GM19035 (cell line): ENCODE measurements around the gene RAB15.

Source experiments
- ATAC-seq: cut with Tn5 transposase; IDR thresholded peaks from one replicate; pipeline ENCODE4 v1.9.1; 2021; ENCODE audit not compliant: unreplicated experiment

RAB15 gene

GRCh38 chr14:64939817-64940190 is 32.3 kb downstream of the RAB15 start:
- no peak for ATAC-seq

- ATAC-seq, result no peak
Observed at GRCh38 chr14:64938972-64939816, 32.9 kb downstream of the RAB15 start.

- ATAC-seq, result no peak
Observed at GRCh38 chr14:64937821-64938193, 34.3 kb downstream of the RAB15 start.

GRCh38 chr14:64937171-64937820 is 34.8 kb downstream of the RAB15 start:
- ATAC-seq, result no peak

DNA sequence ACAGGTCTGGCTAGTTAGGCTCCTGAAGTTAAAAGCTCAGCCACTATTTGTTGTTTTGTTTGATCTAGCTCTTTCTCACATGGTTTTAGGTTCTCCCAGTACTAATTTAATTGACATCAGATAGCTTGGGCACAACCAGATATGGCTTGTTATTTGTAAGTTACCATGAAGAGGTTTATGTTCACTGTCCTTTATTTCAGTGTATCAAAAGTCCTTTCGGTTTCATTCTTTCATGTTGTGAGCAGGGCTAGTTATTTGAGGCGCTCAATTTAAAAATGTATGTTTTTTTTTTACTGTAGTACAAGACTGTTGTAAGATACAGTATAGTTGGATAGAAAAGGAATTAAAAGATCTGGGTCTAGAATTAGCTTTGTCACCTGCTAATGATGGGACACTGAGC is 36.6 kb downstream of the RAB15 start:
- no peak for ATAC-seq

DNA sequence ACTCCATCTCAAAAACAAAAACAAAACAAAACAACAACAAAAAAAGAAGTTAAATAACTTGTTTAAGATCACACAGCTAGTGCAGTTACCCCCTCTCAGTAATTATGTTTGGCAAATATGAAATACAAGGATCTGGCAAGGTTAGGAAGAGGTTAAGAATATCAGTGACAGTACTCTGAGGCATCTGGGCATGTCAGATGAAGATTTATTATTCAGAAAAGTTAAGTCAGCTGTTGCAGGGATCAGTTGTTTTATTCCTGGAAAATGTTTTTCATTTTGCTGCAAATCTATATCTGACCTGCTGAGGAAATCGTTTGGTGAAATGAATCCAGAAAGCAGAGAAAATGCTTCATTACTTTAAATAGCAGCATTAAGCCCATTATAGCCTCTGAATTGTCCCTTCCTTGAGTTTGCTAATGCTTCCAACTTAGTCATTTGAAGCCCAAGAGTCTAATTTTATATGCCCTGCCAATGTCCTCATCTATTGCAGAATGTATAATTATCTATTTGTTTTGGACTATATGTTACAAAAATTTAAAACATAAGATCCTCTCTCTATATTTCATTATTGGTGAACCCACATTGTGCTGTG is 37.7 kb downstream of the RAB15 start:
- ATAC-seq, result no peak

DNA sequence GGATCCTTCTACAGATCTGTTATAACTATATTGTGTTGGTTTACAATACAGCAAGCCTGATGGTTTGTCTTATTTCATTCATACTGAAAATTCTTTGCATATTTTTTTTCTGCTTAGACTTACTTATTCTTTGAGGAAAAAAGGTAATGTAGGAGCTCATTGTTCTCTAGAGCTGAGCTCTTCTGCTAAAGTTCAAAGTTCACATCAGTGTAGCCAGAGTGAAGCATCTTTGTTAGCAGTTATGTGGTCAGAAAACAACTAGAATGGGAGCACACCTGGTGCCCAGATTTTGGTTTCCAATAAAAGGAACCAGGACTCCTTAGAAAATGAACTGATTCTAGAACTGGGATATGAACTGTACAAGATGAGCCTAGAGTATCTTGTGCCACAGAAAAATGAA is 39.9 kb downstream of the RAB15 start:
- ATAC-seq, result no peak

DNA sequence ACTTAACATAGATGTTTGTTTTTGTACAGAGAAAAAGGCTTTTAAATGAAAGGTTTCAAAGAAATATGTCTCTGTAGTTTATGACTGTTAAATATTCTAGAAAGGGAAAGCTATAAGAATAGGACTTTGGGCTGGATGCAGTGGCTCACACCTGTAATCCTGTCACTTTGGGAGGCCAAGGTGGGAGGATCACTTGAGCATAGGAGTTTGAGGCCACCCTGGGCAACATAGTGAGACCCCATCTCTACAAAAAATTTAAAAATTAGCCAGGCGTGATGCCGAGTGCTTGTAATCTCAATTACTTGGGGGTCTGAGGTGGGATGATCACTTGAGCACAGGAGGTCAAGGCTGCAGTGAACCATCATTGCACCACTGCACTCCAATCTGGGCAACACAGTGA is 41.0 kb downstream of the RAB15 start:
- no peak for ATAC-seq

DNA sequence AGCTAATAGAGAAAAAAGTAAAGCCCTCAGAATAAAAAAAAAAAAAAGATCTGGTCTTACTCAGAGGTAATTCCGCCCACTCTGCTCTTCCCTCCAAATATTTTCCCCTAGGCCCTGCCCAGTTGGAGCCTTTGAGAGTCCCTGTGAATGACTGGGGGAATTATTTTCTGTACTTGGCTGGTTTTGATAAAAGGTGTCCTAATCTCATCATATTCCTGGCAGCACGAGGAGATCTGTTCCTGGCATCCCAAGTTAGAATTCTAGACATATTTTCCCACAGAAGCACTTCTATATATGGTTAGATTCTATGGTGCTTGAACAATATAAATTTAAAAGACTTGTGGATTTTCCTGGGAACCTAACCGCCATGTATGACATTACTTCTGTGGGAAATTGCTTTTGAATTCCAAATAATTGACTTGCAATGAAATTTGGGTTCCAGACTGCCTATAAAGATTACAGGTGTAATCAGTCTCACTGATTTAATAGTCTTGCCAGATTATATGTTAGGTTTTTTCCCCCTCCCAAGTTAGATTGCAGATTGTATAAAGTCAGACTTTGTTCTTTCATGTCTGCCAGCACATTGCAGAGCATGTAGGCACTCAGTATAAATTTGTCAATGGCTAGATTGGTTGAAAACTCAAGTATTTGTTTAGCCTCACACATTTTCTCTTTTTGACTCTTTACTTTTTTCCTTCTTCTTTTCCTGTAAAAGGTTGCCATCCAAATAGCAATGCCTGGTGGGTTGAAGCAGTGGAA is 41.9 kb downstream of the RAB15 start:
- ATAC-seq, result no peak

DNA sequence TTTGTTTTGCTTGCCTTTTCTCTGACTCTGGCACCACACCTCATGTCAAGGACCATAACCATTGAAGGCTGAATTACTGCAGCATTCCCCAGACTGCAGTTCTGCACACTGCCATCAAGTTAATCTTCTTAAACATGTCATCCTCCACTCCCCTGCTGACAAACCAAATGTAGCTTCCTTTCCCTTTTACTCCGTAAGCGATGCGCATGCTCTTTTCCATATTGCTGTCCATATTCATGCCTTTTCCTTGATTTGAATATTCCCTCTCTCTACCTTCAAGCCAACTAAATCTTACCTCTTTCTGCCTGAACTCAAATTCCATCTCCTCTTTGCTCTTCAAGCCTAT is 43.1 kb downstream of the RAB15 start:
- no peak for ATAC-seq

GRCh38 chr14:64928239-64929013 is 43.7 kb downstream of the RAB15 start:
- ATAC-seq, result peak; percentile 56

DNA sequence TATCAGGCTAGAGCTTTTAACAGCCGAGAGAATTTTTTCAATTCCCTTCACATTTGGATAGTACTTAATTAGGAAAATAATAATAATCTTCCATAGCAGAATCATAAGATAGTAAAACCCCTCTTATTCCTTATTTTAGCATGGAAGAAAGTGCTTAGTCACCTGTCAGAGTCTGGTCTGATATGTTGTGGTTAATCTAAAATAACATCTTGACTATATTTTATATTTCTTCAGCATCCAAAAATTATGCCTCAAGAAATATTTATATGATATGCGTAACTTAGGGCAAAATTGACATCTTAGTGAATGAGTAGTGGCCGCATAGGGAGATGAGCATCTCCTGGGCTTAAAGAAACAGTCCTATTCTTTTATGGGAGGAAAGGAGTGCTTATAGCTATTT is 45.1 kb downstream of the RAB15 start:
- ATAC-seq, result no peak

DNA sequence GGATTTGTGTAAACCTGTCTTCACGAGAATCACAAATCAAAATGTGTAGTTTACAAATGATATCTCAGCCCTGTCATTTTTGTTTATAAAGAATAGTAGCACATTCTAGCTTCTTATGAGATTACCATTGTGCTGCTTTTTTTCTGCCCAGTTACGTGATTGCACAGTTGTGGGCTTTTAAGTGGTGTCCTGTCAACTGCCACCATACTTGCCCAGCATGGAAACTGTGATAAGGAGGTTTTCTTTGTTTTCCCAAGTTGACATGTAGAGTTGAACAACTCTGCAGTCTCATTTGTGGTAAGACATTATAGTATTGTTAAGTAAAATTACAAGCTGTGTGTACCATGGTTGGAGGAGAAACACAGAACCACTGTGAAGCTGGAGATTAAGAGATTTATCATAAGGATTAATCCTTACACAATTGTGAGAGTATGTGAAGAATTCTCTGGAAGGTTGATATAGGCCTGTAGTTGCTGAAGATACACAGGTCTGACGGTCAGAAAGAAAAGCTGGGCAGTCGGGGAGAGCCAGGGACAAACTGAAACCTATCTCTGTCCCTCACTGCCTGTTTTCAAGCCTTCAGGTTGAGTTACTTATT is 45.6 kb downstream of the RAB15 start:
- ATAC-seq, result no peak

GRCh38 chr14:64923015-64923414 is 49.1 kb downstream of the RAB15 start:
- ATAC-seq, result no peak

GRCh38 chr14:64920465-64920864 is 51.7 kb downstream of the RAB15 start:
- no peak for ATAC-seq

DNA sequence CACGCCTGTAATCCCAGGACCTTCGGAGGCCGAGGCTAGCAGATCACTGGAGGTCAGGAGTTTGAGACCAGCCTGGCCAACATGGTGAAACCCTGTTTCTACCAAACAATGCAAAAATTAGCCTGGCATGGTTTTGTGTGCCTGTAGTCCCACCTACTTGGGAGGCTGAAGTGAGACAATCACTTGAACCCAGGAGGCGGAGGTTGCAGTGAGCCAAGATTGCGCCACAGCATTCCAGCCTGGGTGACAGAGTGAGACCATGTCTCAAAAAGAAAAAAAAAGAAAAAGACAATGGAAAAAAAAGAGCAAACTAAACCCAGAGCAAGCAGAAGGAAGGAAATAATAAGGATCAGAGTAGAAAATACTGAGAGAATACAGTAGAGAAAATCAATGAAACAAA is 52.5 kb downstream of the RAB15 start:
- no peak for ATAC-seq

DNA sequence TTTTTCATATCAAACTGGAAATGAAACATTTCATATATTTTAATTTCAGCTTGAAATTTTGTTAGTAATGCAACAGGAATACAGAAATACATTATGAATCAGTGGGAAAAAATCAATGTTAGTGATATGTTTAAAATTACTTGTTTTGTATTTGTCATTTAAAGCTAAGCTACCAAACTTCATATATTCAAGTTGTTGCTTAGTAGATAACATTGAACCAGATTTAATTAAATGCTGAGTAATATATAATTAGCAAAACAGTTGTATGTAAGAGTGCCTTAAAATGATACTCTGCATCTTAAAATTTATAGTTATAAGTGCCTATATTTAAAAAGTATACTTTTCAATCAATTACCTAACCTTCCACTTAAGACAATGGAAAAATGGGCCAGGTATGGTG is 52.9 kb downstream of the RAB15 start:
- ATAC-seq, result no peak

- no peak for ATAC-seq
Observed at GRCh38 chr14:64918216-64918615, 53.9 kb downstream of the RAB15 start.

DNA sequence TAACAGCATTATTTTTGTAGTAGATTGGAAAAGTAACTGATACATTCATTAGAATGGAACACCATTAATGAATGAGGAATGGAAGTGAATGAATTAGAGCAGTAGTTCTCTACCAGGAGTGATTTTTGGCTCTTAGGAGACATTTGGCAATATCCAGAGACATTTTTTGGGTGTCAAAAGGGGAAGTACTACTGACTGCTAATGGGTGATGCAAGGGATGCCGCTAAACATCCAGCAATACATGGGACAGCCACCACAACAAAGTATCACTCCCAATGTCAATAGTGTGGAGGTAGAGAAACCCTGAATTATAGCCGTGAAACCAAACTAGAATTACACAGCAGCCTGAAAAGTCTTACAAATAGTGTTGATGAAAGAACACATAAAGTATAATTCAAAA is 56.3 kb downstream of the RAB15 start:
- ATAC-seq, result no peak

GRCh38 chr14:64915029-64915424 is 57.1 kb downstream of the RAB15 start:
- ATAC-seq, result no peak
